Glutamatergic neuron (in vitro differentiated cells): Measurements from ENCODE around the gene FBXO4. TPM values are rescaled to one million over a fixed set of nuclear protein-coding genes. Genes with fewer than 3 reads are reported as not detected.

ENCODE experiments used
- DNase-seq: peaks from one replicate; pipeline ENCODE4 v3.0.0; 2022
- H3K27ac Mint-ChIP-seq: one replicate; pipeline ENCODE4 v1.8.0; 2020; ENCODE audit warnings: mild to moderate bottlenecking, mixed read lengths, inconsistent platforms; ENCODE audit not compliant: unreplicated experiment
- H3K27me3 Mint-ChIP-seq: one replicate; pipeline ENCODE4 v1.8.0; 2020; ENCODE audit warnings: mild to moderate bottlenecking, moderate library complexity, mixed read lengths, inconsistent platforms; ENCODE audit not compliant: unreplicated experiment
- H3K36me3 Mint-ChIP-seq: one replicate; pipeline ENCODE4 v1.8.0; 2020; ENCODE audit warnings: mild to moderate bottlenecking, mixed read lengths, inconsistent platforms; ENCODE audit not compliant: unreplicated experiment
- H3K4me1 Mint-ChIP-seq: one replicate; pipeline ENCODE4 v1.8.0; 2020; ENCODE audit warnings: mild to moderate bottlenecking, low read depth, mixed read lengths, inconsistent platforms; ENCODE audit not compliant: unreplicated experiment
- H3K4me3 Mint-ChIP-seq: one replicate; pipeline ENCODE4 v1.8.0; 2020; ENCODE audit warnings: mild to moderate bottlenecking, mixed read lengths, inconsistent platforms; ENCODE audit not compliant: unreplicated experiment
- H3K9me3 Mint-ChIP-seq: one replicate; pipeline ENCODE4 v1.8.0; 2020; ENCODE audit warnings: mild to moderate bottlenecking, moderate library complexity, mixed read lengths, inconsistent platforms; ENCODE audit not compliant: unreplicated experiment
- CTCF ChIP-seq: fragments of 200-600 bp; sonication (generic); IDR thresholded peaks from one replicate; pipeline ENCODE4 v1.5.0; 2021; ENCODE audit not compliant: partially characterized antibody, unreplicated experiment
- total RNA-seq: library from RNA; stranded (reverse); fragmentation: NEBNext Ultra II Directional; extraction: Animal tissue kit (Norgen Biotek cat#: 25700); gene quantifications from one replicate; pipeline ENCODE4 v1.2.1, GENCODE V29; 2021; ENCODE audit not compliant: unreplicated experiment

Gene FBXO4
- total RNA-seq, 1 donor from 2014 or later = 1.0 TPM

GRCh38 chr5:41891066-41891707 is 33.9 kb upstream of the FBXO4 start:
- no peak overlapping the region for H3K27ac Mint-ChIP-seq
- no peaks in the 10 kb centered on the region for H3K4me1 Mint-ChIP-seq
- H3K4me3 Mint-ChIP-seq = no peak overlapping the region
- peaks cover 3% of the 10 kb centered on the region for H3K9me3 Mint-ChIP-seq
- no peaks in the 10 kb centered on the region for H3K36me3 Mint-ChIP-seq
- H3K27me3 Mint-ChIP-seq = peaks cover 4% of the 10 kb centered on the region
- no peak for DNase-seq
- TF ChIP-seq CTCF = no peak

- Mint-ChIP-seq H3K36me3 (no peaks in the 10 kb centered on the region), H3K4me1 (no peaks in the 10 kb centered on the region), H3K9me3 (peaks cover 3% of the 10 kb centered on the region), H3K27me3 (peaks cover 4% of the 10 kb centered on the region), H3K27ac (no peak overlapping the region), H3K4me3 (no peak overlapping the region)
- no peak for TF ChIP-seq CTCF
- no peak for DNase-seq
Measured at GRCh38 chr5:41892031-41892430, 33.0 kb upstream of the FBXO4 start.

- no peaks in the 10 kb centered on the region for H3K36me3 Mint-ChIP-seq
- no peak for TF ChIP-seq CTCF
- H3K27me3 Mint-ChIP-seq = peaks cover 4% of the 10 kb centered on the region
- H3K4me3 Mint-ChIP-seq = no peak overlapping the region
- no peak for DNase-seq
- H3K4me1 Mint-ChIP-seq = no peaks in the 10 kb centered on the region
- H3K27ac Mint-ChIP-seq = no peak overlapping the region
- H3K9me3 Mint-ChIP-seq = peaks cover 3% of the 10 kb centered on the region
Measured at GRCh38 chr5:41893074-41893851, 31.8 kb upstream of the FBXO4 start.

- H3K27ac Mint-ChIP-seq = no peak overlapping the region
- no peaks in the 10 kb centered on the region for H3K36me3 Mint-ChIP-seq
- H3K4me1 Mint-ChIP-seq = no peaks in the 10 kb centered on the region
- no peak overlapping the region for H3K4me3 Mint-ChIP-seq
- no peak for DNase-seq
- TF ChIP-seq CTCF = no peak
- H3K9me3 Mint-ChIP-seq = peaks cover 1% of the 10 kb centered on the region
- H3K27me3 Mint-ChIP-seq = peaks cover 4% of the 10 kb centered on the region
Measured at GRCh38 chr5:41896230-41896629, 28.9 kb upstream of the FBXO4 start.

- peaks cover 7% of the 10 kb centered on the region for H3K36me3 Mint-ChIP-seq
- peak overlapping the region; percentile 99 for H3K4me3 Mint-ChIP-seq
- no peak for DNase-seq
- peak overlapping the region; percentile 100 for H3K27ac Mint-ChIP-seq
- TF ChIP-seq CTCF = no peak
- H3K27me3 Mint-ChIP-seq = peaks cover 17% of the 10 kb centered on the region
- peaks cover 8% of the 10 kb centered on the region for H3K4me1 Mint-ChIP-seq
- H3K9me3 Mint-ChIP-seq = peaks cover 13% of the 10 kb centered on the region
Measured at GRCh38 chr5:41903382-41903891, 21.6 kb upstream of the FBXO4 start.
